ENCODE measurements around the gene PTGFRN.

Gene PTGFRN

GRCh38 chr1:117010310-117010969 is 100.7 kb downstream of the PTGFRN start:
- TF ChIP-seq CTCF (IDR thresholded peaks at IDR 0.05; ENCODE audit: insufficient read depth, low read length, poor library complexity, severe bottlenecking), result no peak

DNA sequence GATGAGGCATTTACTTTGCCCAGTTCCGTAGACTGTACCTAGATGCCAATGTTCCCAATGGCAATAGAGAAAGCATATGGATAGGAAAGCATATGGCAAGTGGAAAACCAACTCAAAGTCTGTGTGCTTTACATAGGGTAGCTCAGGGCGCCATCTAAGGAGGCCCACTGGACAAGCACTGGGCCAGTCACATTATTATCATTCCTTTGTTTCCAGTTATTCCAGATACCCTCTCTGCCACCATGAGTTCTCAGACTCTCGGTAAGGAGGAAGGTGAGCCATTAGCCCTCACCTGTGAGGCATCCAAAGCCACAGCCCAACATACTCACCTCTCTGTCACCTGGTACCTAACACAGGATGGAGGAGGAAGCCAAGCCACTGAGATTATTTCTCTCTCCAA is 101.6 kb downstream of the PTGFRN start:
- Histone ChIP-seq H3K36me3 (ENCODE audit: control insufficient read depth, insufficient read depth, low read length) (no peaks in the 10 kb centered on the region), H3K27me3 (replicated peaks; ENCODE audit: control insufficient read depth, insufficient read depth, low read length) (no peaks in the 10 kb centered on the region), H3K4me3 (replicated peaks; ENCODE audit: low read depth, low read length) (no peak overlapping the region)
- no peak for DNase-seq (ENCODE audit: extremely low read depth, insufficient read length)
- no peak for TF ChIP-seq CTCF (IDR thresholded peaks at IDR 0.05; ENCODE audit: insufficient read depth, low read length, poor library complexity, severe bottlenecking)

More at GRCh38 chr1:117010310-117010969, 100.7 kb downstream of the PTGFRN start:
- Histone ChIP-seq H3K4me3 (replicated peaks; ENCODE audit: low read depth, low read length) (no peak overlapping the region), H3K27me3 (replicated peaks; ENCODE audit: control insufficient read depth, insufficient read depth, low read length) (no peaks in the 10 kb centered on the region), H3K36me3 (ENCODE audit: control insufficient read depth, insufficient read depth, low read length) (no peaks in the 10 kb centered on the region)
- no peak for DNase-seq (ENCODE audit: extremely low read depth, insufficient read length)

DNA sequence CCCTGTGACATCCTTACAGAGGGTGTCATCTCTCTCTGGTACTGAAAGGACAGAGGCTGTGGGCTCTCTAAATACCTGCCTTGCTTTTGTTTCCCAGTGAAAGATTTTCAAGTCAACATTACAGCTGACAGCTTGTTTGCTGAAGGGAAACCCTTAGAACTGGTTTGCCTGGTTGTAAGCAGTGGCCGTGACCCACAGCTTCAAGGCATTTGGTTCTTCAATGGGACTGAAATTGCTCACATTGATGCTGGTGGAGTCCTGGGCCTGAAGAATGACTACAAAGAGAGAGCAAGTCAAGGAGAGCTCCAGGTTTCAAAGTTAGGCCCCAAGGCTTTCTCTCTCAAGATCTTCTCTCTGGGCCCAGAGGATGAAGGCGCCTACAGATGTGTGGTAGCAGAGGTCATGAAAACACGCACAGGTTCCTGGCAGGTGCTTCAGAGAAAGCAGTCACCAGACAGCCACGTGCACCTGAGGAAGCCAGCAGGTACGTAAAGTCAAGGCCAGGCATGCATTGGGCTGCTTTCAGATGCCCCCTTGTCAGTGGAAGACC is 103.7 kb downstream of the PTGFRN start:
- no peak for DNase-seq (ENCODE audit: extremely low read depth, insufficient read length)
- TF ChIP-seq CTCF (IDR thresholded peaks at IDR 0.05; ENCODE audit: insufficient read depth, low read length, poor library complexity, severe bottlenecking), result no peak
- no peak overlapping the region for H3K4me3 ChIP-seq (replicated peaks; ENCODE audit: low read depth, low read length)
- H3K27me3 ChIP-seq (replicated peaks; ENCODE audit: control insufficient read depth, insufficient read depth, low read length), result no peaks in the 10 kb centered on the region
- H3K36me3 ChIP-seq (ENCODE audit: control insufficient read depth, insufficient read depth, low read length), result no peaks in the 10 kb centered on the region

DNA sequence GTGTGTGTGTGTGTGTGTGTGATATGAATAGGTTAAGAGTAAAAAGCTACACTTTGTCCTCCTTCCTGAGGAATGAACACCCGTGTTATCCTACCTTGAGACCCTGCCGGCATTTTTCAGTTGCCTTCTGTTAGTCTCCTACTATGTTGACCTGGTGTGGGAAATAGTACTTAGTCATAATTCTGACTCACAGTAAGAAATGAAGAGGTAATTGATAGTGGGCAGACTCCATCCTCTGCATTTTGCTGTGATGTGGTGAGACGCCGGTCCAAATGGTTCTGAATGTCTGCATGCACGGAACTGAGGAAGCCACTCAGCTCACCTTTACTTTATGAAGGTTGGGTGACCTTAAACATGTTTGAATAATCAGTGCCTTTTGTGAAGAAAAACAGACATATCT is 104.5 kb downstream of the PTGFRN start:
- TF ChIP-seq CTCF (IDR thresholded peaks at IDR 0.05; ENCODE audit: insufficient read depth, low read length, poor library complexity, severe bottlenecking), result no peak
- no peaks in the 10 kb centered on the region for H3K27me3 ChIP-seq (replicated peaks; ENCODE audit: control insufficient read depth, insufficient read depth, low read length)
- DNase-seq (ENCODE audit: extremely low read depth, insufficient read length), result no peak
- H3K4me3 ChIP-seq (replicated peaks; ENCODE audit: low read depth, low read length), result no peak overlapping the region
- H3K36me3 ChIP-seq (ENCODE audit: control insufficient read depth, insufficient read depth, low read length), result no peaks in the 10 kb centered on the region

GRCh38 chr1:117015724-117016123 is 106.0 kb downstream of the PTGFRN start:
- no peaks in the 10 kb centered on the region for H3K27me3 ChIP-seq (replicated peaks; ENCODE audit: control insufficient read depth, insufficient read depth, low read length)
- no peaks in the 10 kb centered on the region for H3K36me3 ChIP-seq (ENCODE audit: control insufficient read depth, insufficient read depth, low read length)
- no peak for TF ChIP-seq CTCF (IDR thresholded peaks at IDR 0.05; ENCODE audit: insufficient read depth, low read length, poor library complexity, severe bottlenecking)
- DNase-seq (ENCODE audit: extremely low read depth, insufficient read length), result no peak
- no peak overlapping the region for H3K4me3 ChIP-seq (replicated peaks; ENCODE audit: low read depth, low read length)
